Measurements from ENCODE around the gene ITGA2B. TPM values are rescaled to one million over a fixed set of nuclear protein-coding genes. Genes with fewer than 3 reads are reported as not detected.

Gene ITGA2B
- total and polyA plus RNA-seq, 2 of the 8 experiments (the other 6 are each of a cell fraction or from before 2014, with no cell fraction given), result 6.9 to 12.3 TPM

- TF ChIP-seq CHD7 (IDR thresholded peaks at IDR 0.05; ENCODE audit: insufficient replicate concordance, low read length), result no peak
- TF ChIP-seq EP300 (IDR thresholded peaks at IDR 0.05; ENCODE audit: borderline replicate concordance in 1 of 2, low read depth in 2 of 2, low read length in 2 of 2), result no peak
- no peak for TF ChIP-seq TAF7 (optimal IDR thresholded peaks at IDR 0.05; ENCODE audit: borderline replicate concordance, low read depth, low read length)
- no peak for TF ChIP-seq SIRT6 (IDR thresholded peaks at IDR 0.05; ENCODE audit: low read length)
- TF ChIP-seq JUN (IDR thresholded peaks at IDR 0.05; ENCODE audit: low read depth, low read length), result no peak
- no peak for TF ChIP-seq GTF2F1 (IDR thresholded peaks at IDR 0.05; ENCODE audit: borderline replicate concordance, low read depth, low read length)
- no peak for TF ChIP-seq FOSL1 (IDR thresholded peaks at IDR 0.05; ENCODE audit: insufficient read depth, low read depth, low read length)
- TF ChIP-seq KDM1A (IDR thresholded peaks at IDR 0.05; ENCODE audit: borderline replicate concordance, low read length), result no peak
- no peak for TF ChIP-seq RBBP5 (IDR thresholded peaks at IDR 0.05; ENCODE audit: borderline replicate concordance, low read depth, low read length)
- TF ChIP-seq NANOG (IDR thresholded peaks at IDR 0.05; ENCODE audit: insufficient read depth, low read depth, low read length, poor library complexity, severe bottlenecking), result no peak
Measured at GRCh38 chr17:44351464-44351863, 38.0 kb downstream of the ITGA2B start (continued).
